ENCODE measurements around the gene HAUS3.

The HAUS3 gene

GRCh38 chr4:2274320-2275043 lies 32.6 kb upstream of the HAUS3 start:
- TF ChIP-seq POLR2AphosphoS5 (IDR thresholded peaks at IDR 0.05; ENCODE audit: low read depth, low read length) (no peak), TAF1 (IDR thresholded peaks at IDR 0.05; ENCODE audit: borderline replicate concordance, low read depth, low read length) (no peak), POLR2A (IDR thresholded peaks at IDR 0.05; ENCODE audit: low read depth, low read length) (no peak)
- FAIRE-seq: no peak
- no peak for DNase-seq (ENCODE audit: insufficient read length)

GRCh38 chr4:2273657-2274319 lies 31.9 kb upstream of the HAUS3 start:
- no peak for FAIRE-seq
- no peak for DNase-seq (ENCODE audit: insufficient read length)
- TF ChIP-seq TAF1 (IDR thresholded peaks at IDR 0.05; ENCODE audit: borderline replicate concordance, low read depth, low read length) (no peak), POLR2AphosphoS5 (IDR thresholded peaks at IDR 0.05; ENCODE audit: low read depth, low read length) (no peak), POLR2A (IDR thresholded peaks at IDR 0.05; ENCODE audit: low read depth, low read length) (no peak)

GRCh38 chr4:2273221-2273620 lies 31.3 kb upstream of the HAUS3 start:
- no peak for FAIRE-seq
- no peak for DNase-seq (ENCODE audit: insufficient read length)
- TF ChIP-seq POLR2AphosphoS5 (IDR thresholded peaks at IDR 0.05; ENCODE audit: low read depth, low read length): no peak
- no peak for TF ChIP-seq TAF1 (IDR thresholded peaks at IDR 0.05; ENCODE audit: borderline replicate concordance, low read depth, low read length)
- no peak for TF ChIP-seq POLR2A (IDR thresholded peaks at IDR 0.05; ENCODE audit: low read depth, low read length)

- TF ChIP-seq POLR2AphosphoS5 (IDR thresholded peaks at IDR 0.05; ENCODE audit: low read depth, low read length) (no peak), POLR2A (IDR thresholded peaks at IDR 0.05; ENCODE audit: low read depth, low read length) (no peak), TAF1 (IDR thresholded peaks at IDR 0.05; ENCODE audit: borderline replicate concordance, low read depth, low read length) (no peak)
- FAIRE-seq (no peak), DNase-seq (ENCODE audit: insufficient read length) (no peak)
Observed at GRCh38 chr4:2272828-2273120, 30.9 kb upstream of the HAUS3 start.

- no peak for TF ChIP-seq POLR2AphosphoS5 (IDR thresholded peaks at IDR 0.05; ENCODE audit: low read depth, low read length)
- no peak for TF ChIP-seq TAF1 (IDR thresholded peaks at IDR 0.05; ENCODE audit: borderline replicate concordance, low read depth, low read length)
- TF ChIP-seq POLR2A (IDR thresholded peaks at IDR 0.05; ENCODE audit: low read depth, low read length): no peak
- FAIRE-seq: no peak
Observed at GRCh38 chr4:2272026-2272827, 30.3 kb upstream of the HAUS3 start.

GRCh38 chr4:2271279-2272025 lies 29.5 kb upstream of the HAUS3 start:
- FAIRE-seq: no peak
- DNase-seq (ENCODE audit: insufficient read length): no peak
- TF ChIP-seq TAF1 (IDR thresholded peaks at IDR 0.05; ENCODE audit: borderline replicate concordance, low read depth, low read length) (no peak), POLR2A (IDR thresholded peaks at IDR 0.05; ENCODE audit: low read depth, low read length) (no peak), POLR2AphosphoS5 (IDR thresholded peaks at IDR 0.05; ENCODE audit: low read depth, low read length) (no peak)

More at GRCh38 chr4:2272026-2272827, 30.3 kb upstream of the HAUS3 start:
- DNase-seq (ENCODE audit: insufficient read length): no peak

- DNase-seq (ENCODE audit: insufficient read length): no peak
- TF ChIP-seq POLR2A (IDR thresholded peaks at IDR 0.05; ENCODE audit: low read depth, low read length) (no peak), POLR2AphosphoS5 (IDR thresholded peaks at IDR 0.05; ENCODE audit: low read depth, low read length) (no peak), TAF1 (IDR thresholded peaks at IDR 0.05; ENCODE audit: borderline replicate concordance, low read depth, low read length) (no peak)
- FAIRE-seq: no peak
Observed at GRCh38 chr4:2270341-2271165, 28.6 kb upstream of the HAUS3 start.

GRCh38 chr4:2269618-2270163 lies 27.8 kb upstream of the HAUS3 start:
- TF ChIP-seq POLR2AphosphoS5 (IDR thresholded peaks at IDR 0.05; ENCODE audit: low read depth, low read length) (no peak), TAF1 (IDR thresholded peaks at IDR 0.05; ENCODE audit: borderline replicate concordance, low read depth, low read length) (no peak), POLR2A (IDR thresholded peaks at IDR 0.05; ENCODE audit: low read depth, low read length) (no peak)
- no peak for DNase-seq (ENCODE audit: insufficient read length)
- no peak for FAIRE-seq

- no peak for FAIRE-seq
- no peak for TF ChIP-seq POLR2AphosphoS5 (IDR thresholded peaks at IDR 0.05; ENCODE audit: low read depth, low read length)
- TF ChIP-seq TAF1 (IDR thresholded peaks at IDR 0.05; ENCODE audit: borderline replicate concordance, low read depth, low read length): no peak
- TF ChIP-seq POLR2A (IDR thresholded peaks at IDR 0.05; ENCODE audit: low read depth, low read length): no peak
- no peak for DNase-seq (ENCODE audit: insufficient read length)
Observed at GRCh38 chr4:2269206-2269531, 27.2 kb upstream of the HAUS3 start.
